Esophagus squamous epithelium (tissue), 4 donors: ENCODE data around the gene HOXC9.

ENCODE experiments used
- POLR2A ChIP-seq, 4 donors: fragments of 450-650 bp; IDR thresholded peaks; one replicate each; pipeline ENCODE4 v1.6.1; 2017; ENCODE audit warnings: antibody characterized with exemption in 4 of 4, mild to moderate bottlenecking in 4 of 4, moderate library complexity in 3 of 4
- TF ChIP-seq, protein P1 (sequence below), 6 experiments: fragments of 450-650 bp in 4 of 6; fragments of 200-600 bp in 2 of 6; sonication (generic) in 2 of 6; IDR thresholded peaks; one replicate each; pipeline ENCODE4 v1.5.1; 2016 to 2019; ENCODE audit warnings: antibody characterized with exemption in 6 of 6, mild to moderate bottlenecking in 4 of 6, moderate library complexity in 4 of 6

- TF ChIP-seq, protein P1, sequence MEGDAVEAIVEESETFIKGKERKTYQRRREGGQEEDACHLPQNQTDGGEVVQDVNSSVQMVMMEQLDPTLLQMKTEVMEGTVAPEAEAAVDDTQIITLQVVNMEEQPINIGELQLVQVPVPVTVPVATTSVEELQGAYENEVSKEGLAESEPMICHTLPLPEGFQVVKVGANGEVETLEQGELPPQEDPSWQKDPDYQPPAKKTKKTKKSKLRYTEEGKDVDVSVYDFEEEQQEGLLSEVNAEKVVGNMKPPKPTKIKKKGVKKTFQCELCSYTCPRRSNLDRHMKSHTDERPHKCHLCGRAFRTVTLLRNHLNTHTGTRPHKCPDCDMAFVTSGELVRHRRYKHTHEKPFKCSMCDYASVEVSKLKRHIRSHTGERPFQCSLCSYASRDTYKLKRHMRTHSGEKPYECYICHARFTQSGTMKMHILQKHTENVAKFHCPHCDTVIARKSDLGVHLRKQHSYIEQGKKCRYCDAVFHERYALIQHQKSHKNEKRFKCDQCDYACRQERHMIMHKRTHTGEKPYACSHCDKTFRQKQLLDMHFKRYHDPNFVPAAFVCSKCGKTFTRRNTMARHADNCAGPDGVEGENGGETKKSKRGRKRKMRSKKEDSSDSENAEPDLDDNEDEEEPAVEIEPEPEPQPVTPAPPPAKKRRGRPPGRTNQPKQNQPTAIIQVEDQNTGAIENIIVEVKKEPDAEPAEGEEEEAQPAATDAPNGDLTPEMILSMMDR (IDR thresholded peaks at IDR 0.05): no peak
- no peak for TF ChIP-seq POLR2A (IDR thresholded peaks at IDR 0.05)
Observed at GRCh38 chr12:53998900-53999236, 1.1 kb upstream of the HOXC9 start.
